SK-N-SH (cell line): ENCODE data around the gene PCDHGA5. TPM values are rescaled to one million over a fixed set of nuclear protein-coding genes. Genes with fewer than 3 reads are reported as not detected.

Experiments
- CTCF ChIA-PET: fragments of 300-600, 350-600 bp; formaldehyde crosslinking; extraction: SDS; loops from one replicate; lab custom pipeline; 2021; lab: Yijun Ruan, JAX
- POLR2A ChIA-PET: fragments of 350-600 bp; sonication (Branson Sonifier 250); formaldehyde crosslinking; extraction: SDS; loops from one replicate; lab custom pipeline; 2020; ENCODE audit warnings: antibody characterized with exemption, inconsistent platforms; lab: Yijun Ruan, JAX
- DNase-seq: peaks from one replicate; pipeline ENCODE4 v3.0.0; 2012
- H2AFZ ChIP-seq: fragments of 200-600 bp; sonication (generic); 2 replicates; pipeline ENCODE4 v1.8.1; 2016; ENCODE audit warnings: antibody characterized with exemption, mild to moderate bottlenecking, low read depth
- H3F3A ChIP-seq: fragments of 200-600 bp; sonication (generic); replicated peaks from 2 replicates; pipeline ENCODE3; 2016; ENCODE audit warnings: antibody characterized with exemption, mild to moderate bottlenecking; ENCODE audit not compliant: insufficient read depth
- H3K27ac ChIP-seq, 2 experiments: fragments of 200-500 bp in 1 of 2; fragments of 200-600 bp in 1 of 2; sonication (Bioruptor generic) in 1 of 2; sonication (generic), shearing (Covaris generic) in 1 of 2; 2 replicates each; pipeline versions ENCODE4 v1.5.1 to v1.6.1; 2014 to 2016; ENCODE audit warnings: low read depth in 2 of 2, inconsistent platforms in 1 of 2, low read length in 1 of 2, mild to moderate bottlenecking in 1 of 2, mixed read lengths in 1 of 2
- H3K27me3 ChIP-seq: fragments of 200-600 bp; sonication (generic), shearing (Covaris generic); 2 replicates; pipeline ENCODE4 v1.6.1; 2016; ENCODE audit warnings: mixed run types; ENCODE audit not compliant: insufficient read depth
- H3K36me3 ChIP-seq, 2 experiments: fragments of 200-500 bp in 1 of 2; fragments of 200-600 bp in 1 of 2; sonication (Bioruptor generic) in 1 of 2; sonication (generic) in 1 of 2; replicated peaks in 1 of 2; 2 replicates each; pipeline versions ENCODE3 to v1.5.1; 2014 to 2016; ENCODE audit warnings: low read length in 1 of 2, mild to moderate bottlenecking in 1 of 2; ENCODE audit not compliant: insufficient read depth in 2 of 2, control insufficient read depth in 1 of 2
- H3K4me1 ChIP-seq, 2 experiments: fragments of 200-500 bp in 1 of 2; fragments of 200-600 bp in 1 of 2; sonication (Bioruptor generic) in 1 of 2; sonication (generic), shearing (Covaris generic) in 1 of 2; 2 replicates each; pipeline versions ENCODE4 v1.5.1 to v1.6.1; 2014 to 2016; ENCODE audit warnings: low read depth in 1 of 2, low read length in 1 of 2, mixed run types in 1 of 2; ENCODE audit not compliant: insufficient read depth in 2 of 2, control insufficient read depth in 1 of 2
- H3K4me2 ChIP-seq: fragments of 200-600 bp; sonication (generic), shearing (Covaris generic); 2 replicates; pipeline ENCODE4 v1.6.1; 2017; ENCODE audit warnings: mixed run types
- H3K4me3 ChIP-seq, 2 experiments: fragments of 200-500 bp in 1 of 2; fragments of 200-600 bp in 1 of 2; sonication (Bioruptor generic) in 1 of 2; sonication (generic), shearing (Covaris generic) in 1 of 2; 2 replicates each; pipeline versions ENCODE4 v1.5.1 to v1.8.1; 2014 to 2016; ENCODE audit warnings: low read depth in 2 of 2, inconsistent platforms in 1 of 2, low read length in 1 of 2, mild to moderate bottlenecking in 1 of 2, mixed read lengths in 1 of 2, moderate library complexity in 1 of 2
- H3K79me2 ChIP-seq: fragments of 200-600 bp; sonication (generic); 2 replicates; pipeline ENCODE4 v1.8.1; 2017; ENCODE audit warnings: mild to moderate bottlenecking; ENCODE audit not compliant: insufficient read depth
- H3K9ac ChIP-seq: fragments of 200-600 bp; sonication (generic); 2 replicates; pipeline ENCODE4 v1.6.1; 2017; ENCODE audit warnings: mixed run types
- H3K9me2 ChIP-seq: fragments of 200-600 bp; sonication (generic); 2 replicates; pipeline ENCODE4 v1.6.1; 2017; ENCODE audit warnings: mixed run types
- H3K9me3 ChIP-seq: fragments of 200-600 bp; sonication (generic); 2 replicates; pipeline ENCODE4 v1.6.1; 2017; ENCODE audit warnings: mixed run types, mild to moderate bottlenecking, moderate library complexity
- H4K20me1 ChIP-seq: fragments of 200-600 bp; sonication (generic); 2 replicates; pipeline ENCODE4 v1.6.1; 2017; ENCODE audit warnings: mild to moderate bottlenecking, mixed run types; ENCODE audit not compliant: insufficient read depth
- CHD2 ChIP-seq: fragments of 150-350 bp; IDR thresholded peaks from 2 replicates; pipeline ENCODE4 v1.6.1; 2018; ENCODE audit warnings: low read length; ENCODE audit not compliant: partially characterized antibody
- EP300 ChIP-seq, 2 experiments: IDR thresholded peaks; 2 replicates each; pipeline versions ENCODE4 v1.4.0 to v1.6.1; 2012; ENCODE audit warnings: borderline replicate concordance in 1 of 2, low read depth in 1 of 2, low read length in 1 of 2
- EZH2phosphoT487 ChIP-seq: fragments of 200-600 bp; sonication (generic); IDR thresholded peaks from 2 replicates; pipeline ENCODE4 v1.6.1; 2017; ENCODE audit warnings: low read depth, mixed run types, mild to moderate bottlenecking, antibody characterized with exemption, moderate library complexity, borderline replicate concordance
- FOXJ3 ChIP-seq: sonication (generic); formaldehyde crosslinking; IDR thresholded peaks from 2 replicates; pipeline ENCODE4 v1.5.1; 2020; ENCODE audit warnings: mild to moderate bottlenecking, missing genetic modification reagents
- GABPA ChIP-seq: IDR thresholded peaks from 2 replicates; pipeline ENCODE4 v1.4.0; 2012; ENCODE audit warnings: low read depth, mild to moderate bottlenecking
- GATA2 ChIP-seq: sonication (generic); formaldehyde crosslinking; IDR thresholded peaks from 2 replicates; pipeline ENCODE4 v1.5.0; 2020; ENCODE audit warnings: mild to moderate bottlenecking, missing genetic modification reagents
- JUND ChIP-seq: IDR thresholded peaks from 2 replicates; pipeline ENCODE4 v1.4.0; 2012
- MEF2A ChIP-seq: IDR thresholded peaks from 2 replicates; pipeline ENCODE4 v1.4.0; 2012; ENCODE audit warnings: low read depth, borderline replicate concordance
- NFIC ChIP-seq: IDR thresholded peaks from 2 replicates; pipeline ENCODE4 v1.4.0; 2012; ENCODE audit warnings: borderline replicate concordance
- RAD21 ChIP-seq: IDR thresholded peaks from 2 replicates; pipeline ENCODE4 v1.6.1; 2012; ENCODE audit warnings: mild to moderate bottlenecking, low read length
- RCOR1 ChIP-seq: fragments of 150-350 bp; IDR thresholded peaks from 2 replicates; pipeline ENCODE4 v1.6.1; 2017; ENCODE audit warnings: antibody characterized with exemption, low read length
- SMC3 ChIP-seq: IDR thresholded peaks from 2 replicates; pipeline ENCODE4 v1.6.1; 2012; ENCODE audit warnings: low read depth, low read length, improper control_type of control experiment
- TCF12 ChIP-seq: IDR thresholded peaks from 2 replicates; pipeline ENCODE4 v1.4.0; 2012
- TEAD4 ChIP-seq: IDR thresholded peaks from 2 replicates; pipeline ENCODE4 v1.4.0; 2012; ENCODE audit warnings: mild to moderate bottlenecking, borderline replicate concordance; ENCODE audit not compliant: insufficient read depth
- WGBS: methylation state at CpG from one replicate; pipeline ENCODE4 v1.1.6; 2017; ENCODE audit warnings: low lambda C conversion rate; 5-methylcytosine and 5-hydroxymethylcytosine counted together
- polyA plus RNA-seq, 3 experiments: library from polyadenylated mRNA; depleted of rRNA; stranded (reverse); fragments of >200 nt; gene quantifications; 2 replicates each; pipeline ENCODE4 v1.2.3, GENCODE V29; 2012
- TF ChIP-seq, protein P1 (sequence below): IDR thresholded peaks from 2 replicates; pipeline ENCODE4; 2012
- TF ChIP-seq, protein P2 (sequence below): IDR thresholded peaks from 2 replicates; pipeline ENCODE4 v1.4.0; 2012; ENCODE audit warnings: low read depth, borderline replicate concordance
- TF ChIP-seq, protein P3 (sequence below): IDR thresholded peaks from 2 replicates; pipeline ENCODE4 v1.6.1; 2012; ENCODE audit warnings: mild to moderate bottlenecking, low read depth, low read length, moderate library complexity
- TF ChIP-seq, protein P4 (sequence below): fragments of 200-600 bp; sonication (generic); IDR thresholded peaks from 2 replicates; pipeline ENCODE4 v1.6.1; 2017; ENCODE audit warnings: antibody characterized with exemption, mild to moderate bottlenecking, moderate library complexity
- TF ChIP-seq, protein P5 (sequence below): IDR thresholded peaks from 2 replicates; pipeline ENCODE4 v1.4.0; 2012; ENCODE audit warnings: low read depth, borderline replicate concordance
- TF ChIP-seq, protein P6 (sequence below): fragments of 150-350 bp; IDR thresholded peaks from 2 replicates; pipeline ENCODE4 v1.6.1; 2016; ENCODE audit warnings: mild to moderate bottlenecking, low read depth, low read length

Gene PCDHGA5
- polyA plus RNA-seq, 1 of the 3 experiments (the other 2 are of a cell fraction): 0.71 TPM

DNA sequence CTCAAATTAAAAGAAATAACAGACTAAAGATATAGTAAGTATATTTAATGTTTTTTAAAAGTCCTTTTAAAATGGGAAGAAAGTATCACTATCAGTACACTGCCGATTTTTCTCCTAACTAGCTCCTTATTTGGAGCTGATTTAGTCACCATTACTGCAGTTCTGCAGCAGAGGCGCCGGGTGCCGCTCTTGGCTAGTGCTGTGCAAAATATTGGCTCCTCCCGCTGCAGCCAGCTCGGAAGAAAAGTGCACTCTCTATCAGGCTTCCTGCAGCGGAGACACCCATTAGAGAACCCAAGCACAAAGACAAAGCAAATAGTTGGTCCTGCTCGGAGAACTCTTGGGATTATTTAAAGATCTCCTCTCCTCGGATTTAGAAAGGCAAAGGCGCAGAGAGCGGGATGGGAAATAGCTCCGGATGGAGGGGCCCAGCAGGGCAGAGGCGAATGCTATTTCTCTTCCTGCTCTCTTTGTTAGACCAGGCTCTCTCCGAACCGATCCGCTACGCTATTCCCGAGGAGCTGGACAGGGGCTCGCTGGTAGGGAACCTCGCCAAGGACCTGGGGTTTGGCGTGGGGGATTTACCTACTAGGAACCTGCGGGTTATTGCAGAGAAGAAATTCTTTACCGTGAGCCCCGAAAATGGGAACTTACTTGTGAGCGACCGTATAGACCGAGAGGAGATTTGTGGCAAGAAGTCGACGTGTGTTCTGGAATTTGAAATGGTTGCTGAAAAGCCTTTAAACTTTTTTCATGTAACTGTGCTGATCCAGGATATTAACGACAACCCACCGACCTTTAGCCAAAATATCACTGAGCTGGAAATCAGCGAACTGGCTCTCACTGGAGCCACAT is 6.3 kb downstream of the PCDHGA5 start, which contains the start of gene PCDHGB3:
Gene PCDHGB3, plus strand, starts transcription at position 249 of the 855 bp plus-strand sequence. Its CDS starts 153 bp downstream, at position 402.
- H3K4me1 ChIP-seq: no peaks in the 10 kb centered on the region
- TF ChIP-seq FOXJ3 (CRISPR knock-in tag): no peak
- TF ChIP-seq GABPA: no peak
- TF ChIP-seq TCF12: no peak
- TF ChIP-seq NFIC: no peak
- no peak for TF ChIP-seq JUND
- TF ChIP-seq, protein P1, sequence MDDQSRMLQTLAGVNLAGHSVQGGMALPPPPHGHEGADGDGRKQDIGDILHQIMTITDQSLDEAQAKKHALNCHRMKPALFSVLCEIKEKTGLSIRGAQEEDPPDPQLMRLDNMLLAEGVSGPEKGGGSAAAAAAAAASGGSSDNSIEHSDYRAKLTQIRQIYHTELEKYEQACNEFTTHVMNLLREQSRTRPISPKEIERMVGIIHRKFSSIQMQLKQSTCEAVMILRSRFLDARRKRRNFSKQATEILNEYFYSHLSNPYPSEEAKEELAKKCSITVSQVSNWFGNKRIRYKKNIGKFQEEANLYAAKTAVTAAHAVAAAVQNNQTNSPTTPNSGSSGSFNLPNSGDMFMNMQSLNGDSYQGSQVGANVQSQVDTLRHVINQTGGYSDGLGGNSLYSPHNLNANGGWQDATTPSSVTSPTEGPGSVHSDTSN: no peak
- TF ChIP-seq, protein P2, sequence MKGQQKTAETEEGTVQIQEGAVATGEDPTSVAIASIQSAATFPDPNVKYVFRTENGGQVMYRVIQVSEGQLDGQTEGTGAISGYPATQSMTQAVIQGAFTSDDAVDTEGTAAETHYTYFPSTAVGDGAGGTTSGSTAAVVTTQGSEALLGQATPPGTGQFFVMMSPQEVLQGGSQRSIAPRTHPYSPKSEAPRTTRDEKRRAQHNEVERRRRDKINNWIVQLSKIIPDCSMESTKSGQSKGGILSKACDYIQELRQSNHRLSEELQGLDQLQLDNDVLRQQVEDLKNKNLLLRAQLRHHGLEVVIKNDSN: no peak
- TF ChIP-seq EZH2phosphoT487: no peak
- no peak for TF ChIP-seq RCOR1
- TF ChIP-seq, protein P3, sequence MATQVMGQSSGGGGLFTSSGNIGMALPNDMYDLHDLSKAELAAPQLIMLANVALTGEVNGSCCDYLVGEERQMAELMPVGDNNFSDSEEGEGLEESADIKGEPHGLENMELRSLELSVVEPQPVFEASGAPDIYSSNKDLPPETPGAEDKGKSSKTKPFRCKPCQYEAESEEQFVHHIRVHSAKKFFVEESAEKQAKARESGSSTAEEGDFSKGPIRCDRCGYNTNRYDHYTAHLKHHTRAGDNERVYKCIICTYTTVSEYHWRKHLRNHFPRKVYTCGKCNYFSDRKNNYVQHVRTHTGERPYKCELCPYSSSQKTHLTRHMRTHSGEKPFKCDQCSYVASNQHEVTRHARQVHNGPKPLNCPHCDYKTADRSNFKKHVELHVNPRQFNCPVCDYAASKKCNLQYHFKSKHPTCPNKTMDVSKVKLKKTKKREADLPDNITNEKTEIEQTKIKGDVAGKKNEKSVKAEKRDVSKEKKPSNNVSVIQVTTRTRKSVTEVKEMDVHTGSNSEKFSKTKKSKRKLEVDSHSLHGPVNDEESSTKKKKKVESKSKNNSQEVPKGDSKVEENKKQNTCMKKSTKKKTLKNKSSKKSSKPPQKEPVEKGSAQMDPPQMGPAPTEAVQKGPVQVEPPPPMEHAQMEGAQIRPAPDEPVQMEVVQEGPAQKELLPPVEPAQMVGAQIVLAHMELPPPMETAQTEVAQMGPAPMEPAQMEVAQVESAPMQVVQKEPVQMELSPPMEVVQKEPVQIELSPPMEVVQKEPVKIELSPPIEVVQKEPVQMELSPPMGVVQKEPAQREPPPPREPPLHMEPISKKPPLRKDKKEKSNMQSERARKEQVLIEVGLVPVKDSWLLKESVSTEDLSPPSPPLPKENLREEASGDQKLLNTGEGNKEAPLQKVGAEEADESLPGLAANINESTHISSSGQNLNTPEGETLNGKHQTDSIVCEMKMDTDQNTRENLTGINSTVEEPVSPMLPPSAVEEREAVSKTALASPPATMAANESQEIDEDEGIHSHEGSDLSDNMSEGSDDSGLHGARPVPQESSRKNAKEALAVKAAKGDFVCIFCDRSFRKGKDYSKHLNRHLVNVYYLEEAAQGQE: no peak
- TF ChIP-seq, protein P4, sequence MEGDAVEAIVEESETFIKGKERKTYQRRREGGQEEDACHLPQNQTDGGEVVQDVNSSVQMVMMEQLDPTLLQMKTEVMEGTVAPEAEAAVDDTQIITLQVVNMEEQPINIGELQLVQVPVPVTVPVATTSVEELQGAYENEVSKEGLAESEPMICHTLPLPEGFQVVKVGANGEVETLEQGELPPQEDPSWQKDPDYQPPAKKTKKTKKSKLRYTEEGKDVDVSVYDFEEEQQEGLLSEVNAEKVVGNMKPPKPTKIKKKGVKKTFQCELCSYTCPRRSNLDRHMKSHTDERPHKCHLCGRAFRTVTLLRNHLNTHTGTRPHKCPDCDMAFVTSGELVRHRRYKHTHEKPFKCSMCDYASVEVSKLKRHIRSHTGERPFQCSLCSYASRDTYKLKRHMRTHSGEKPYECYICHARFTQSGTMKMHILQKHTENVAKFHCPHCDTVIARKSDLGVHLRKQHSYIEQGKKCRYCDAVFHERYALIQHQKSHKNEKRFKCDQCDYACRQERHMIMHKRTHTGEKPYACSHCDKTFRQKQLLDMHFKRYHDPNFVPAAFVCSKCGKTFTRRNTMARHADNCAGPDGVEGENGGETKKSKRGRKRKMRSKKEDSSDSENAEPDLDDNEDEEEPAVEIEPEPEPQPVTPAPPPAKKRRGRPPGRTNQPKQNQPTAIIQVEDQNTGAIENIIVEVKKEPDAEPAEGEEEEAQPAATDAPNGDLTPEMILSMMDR: no peak
- TF ChIP-seq GATA2 (CRISPR knock-in tag): no peak
- TF ChIP-seq TEAD4: no peak
- TF ChIP-seq EP300 (IDR thresholded peaks at IDR 0.05; ENCODE audit: borderline replicate concordance in 1 of 2, low read depth in 1 of 2, low read length in 1 of 2): no peak
- TF ChIP-seq, protein P5, sequence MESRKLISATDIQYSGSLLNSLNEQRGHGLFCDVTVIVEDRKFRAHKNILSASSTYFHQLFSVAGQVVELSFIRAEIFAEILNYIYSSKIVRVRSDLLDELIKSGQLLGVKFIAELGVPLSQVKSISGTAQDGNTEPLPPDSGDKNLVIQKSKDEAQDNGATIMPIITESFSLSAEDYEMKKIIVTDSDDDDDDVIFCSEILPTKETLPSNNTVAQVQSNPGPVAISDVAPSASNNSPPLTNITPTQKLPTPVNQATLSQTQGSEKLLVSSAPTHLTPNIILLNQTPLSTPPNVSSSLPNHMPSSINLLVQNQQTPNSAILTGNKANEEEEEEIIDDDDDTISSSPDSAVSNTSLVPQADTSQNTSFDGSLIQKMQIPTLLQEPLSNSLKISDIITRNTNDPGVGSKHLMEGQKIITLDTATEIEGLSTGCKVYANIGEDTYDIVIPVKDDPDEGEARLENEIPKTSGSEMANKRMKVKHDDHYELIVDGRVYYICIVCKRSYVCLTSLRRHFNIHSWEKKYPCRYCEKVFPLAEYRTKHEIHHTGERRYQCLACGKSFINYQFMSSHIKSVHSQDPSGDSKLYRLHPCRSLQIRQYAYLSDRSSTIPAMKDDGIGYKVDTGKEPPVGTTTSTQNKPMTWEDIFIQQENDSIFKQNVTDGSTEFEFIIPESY: no peak
- no peak for TF ChIP-seq SMC3
- no peak for TF ChIP-seq MEF2A
- TF ChIP-seq, protein P6, sequence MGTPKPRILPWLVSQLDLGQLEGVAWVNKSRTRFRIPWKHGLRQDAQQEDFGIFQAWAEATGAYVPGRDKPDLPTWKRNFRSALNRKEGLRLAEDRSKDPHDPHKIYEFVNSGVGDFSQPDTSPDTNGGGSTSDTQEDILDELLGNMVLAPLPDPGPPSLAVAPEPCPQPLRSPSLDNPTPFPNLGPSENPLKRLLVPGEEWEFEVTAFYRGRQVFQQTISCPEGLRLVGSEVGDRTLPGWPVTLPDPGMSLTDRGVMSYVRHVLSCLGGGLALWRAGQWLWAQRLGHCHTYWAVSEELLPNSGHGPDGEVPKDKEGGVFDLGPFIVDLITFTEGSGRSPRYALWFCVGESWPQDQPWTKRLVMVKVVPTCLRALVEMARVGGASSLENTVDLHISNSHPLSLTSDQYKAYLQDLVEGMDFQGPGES: no peak
- TF ChIP-seq RAD21: no peak
- TF ChIP-seq CHD2: no peak
- no peak within 1 kb of the TSS for H3K9ac ChIP-seq
- H3K27me3 ChIP-seq: no peaks in the 10 kb centered on the region
- 56% methylated on average over 32 of the region's 32 CpGs for WGBS
- H2AFZ ChIP-seq: no peak within 1 kb of the TSS
- H3K27ac ChIP-seq: no peak within 1 kb of the TSS
- H3F3A ChIP-seq: no peaks in the 10 kb centered on the region
- no peak for DNase-seq
- H3K36me3 ChIP-seq: peaks cover 0 to 16% of the 10 kb centered on the region in 2 experiments
- no peaks in the 10 kb centered on the region for H4K20me1 ChIP-seq
- CTCF ChIA-PET: interaction anchor here (0.8 to 2.8 kb wide), 7 partner anchors 13 to 197 kb away, joined by 3 to 11 read pairs (median 4); partner anchors contain the start of gene TAF7
- no peaks in the 10 kb centered on the region for H3K9me2 ChIP-seq
- no peak within 1 kb of the TSS for H3K4me2 ChIP-seq
- H3K79me2 ChIP-seq: no peaks in the 10 kb centered on the region
- peaks cover 7% of the 10 kb centered on the region for H3K9me3 ChIP-seq
- H3K4me3 ChIP-seq: no peak within 1 kb of the TSS; a peak in 1 of 4 replicates
- POLR2A ChIA-PET: no interaction called here
